ENCODE results near the gene C10orf71.

C10orf71 gene

GRCh38 chr10:49331431-49331830 lies 32.5 kb downstream of the C10orf71 start:
- TF ChIP-seq EZH2 (IDR thresholded peaks at IDR 0.05; ENCODE audit: borderline replicate concordance, low read depth, low read length, severe bottlenecking) (no peak), CTCF (IDR thresholded peaks at IDR 0.05; ENCODE audit: borderline replicate concordance, extremely low read depth, low read length, poor library complexity, severe bottlenecking) (no peak)
- no peak for DNase-seq
- Histone ChIP-seq H3K36me3 (ENCODE audit: insufficient read depth, low read length) (no peaks in the 10 kb centered on the region), H3K9me3 (ENCODE audit: insufficient read depth, low read length, severe bottlenecking) (peaks cover 11% of the 10 kb centered on the region), H4K20me1 (ENCODE audit: insufficient read depth, low read length) (no peaks in the 10 kb centered on the region), H3K4me3 (ENCODE audit: low read depth in 1 of 2, low read length in 2 of 2) (no peak overlapping the region), H3K9ac (ENCODE audit: low read depth, low read length) (no peak overlapping the region), H3K4me1 (ENCODE audit: insufficient read depth, low read length) (peaks cover 12% of the 10 kb centered on the region), H2AFZ (ENCODE audit: low read depth, low read length) (no peak overlapping the region), H3K27me3 (ENCODE audit: insufficient read depth, low read length, poor library complexity) (no peaks in the 10 kb centered on the region), H3K4me2 (ENCODE audit: insufficient read depth, low read length) (no peak overlapping the region), H3K27ac (ENCODE audit: low read length) (no peak overlapping the region), H3K79me2 (ENCODE audit: insufficient read depth, low read length) (no peaks in the 10 kb centered on the region)
- no peak for ATAC-seq (ENCODE audit: insufficient read depth, low read depth)

GRCh38 chr10:49332333-49332732 lies 33.4 kb downstream of the C10orf71 start:
- no peak for ATAC-seq (ENCODE audit: insufficient read depth, low read depth)
- Histone ChIP-seq H3K9me3 (ENCODE audit: insufficient read depth, low read length, severe bottlenecking) (peaks cover 11% of the 10 kb centered on the region), H3K4me1 (ENCODE audit: insufficient read depth, low read length) (peaks cover 12% of the 10 kb centered on the region), H3K36me3 (ENCODE audit: insufficient read depth, low read length) (no peaks in the 10 kb centered on the region), H3K27me3 (ENCODE audit: insufficient read depth, low read length, poor library complexity) (no peaks in the 10 kb centered on the region), H4K20me1 (ENCODE audit: insufficient read depth, low read length) (no peaks in the 10 kb centered on the region), H3K4me2 (ENCODE audit: insufficient read depth, low read length) (no peak overlapping the region), H2AFZ (ENCODE audit: low read depth, low read length) (no peak overlapping the region), H3K79me2 (ENCODE audit: insufficient read depth, low read length) (no peaks in the 10 kb centered on the region), H3K9ac (ENCODE audit: low read depth, low read length) (no peak overlapping the region), H3K27ac (ENCODE audit: low read length) (no peak overlapping the region), H3K4me3 (ENCODE audit: low read depth in 1 of 2, low read length in 2 of 2) (no peak overlapping the region)
- DNase-seq = no peak
- TF ChIP-seq EZH2 (IDR thresholded peaks at IDR 0.05; ENCODE audit: borderline replicate concordance, low read depth, low read length, severe bottlenecking) (no peak), CTCF (IDR thresholded peaks at IDR 0.05; ENCODE audit: borderline replicate concordance, extremely low read depth, low read length, poor library complexity, severe bottlenecking) (no peak)

DNA sequence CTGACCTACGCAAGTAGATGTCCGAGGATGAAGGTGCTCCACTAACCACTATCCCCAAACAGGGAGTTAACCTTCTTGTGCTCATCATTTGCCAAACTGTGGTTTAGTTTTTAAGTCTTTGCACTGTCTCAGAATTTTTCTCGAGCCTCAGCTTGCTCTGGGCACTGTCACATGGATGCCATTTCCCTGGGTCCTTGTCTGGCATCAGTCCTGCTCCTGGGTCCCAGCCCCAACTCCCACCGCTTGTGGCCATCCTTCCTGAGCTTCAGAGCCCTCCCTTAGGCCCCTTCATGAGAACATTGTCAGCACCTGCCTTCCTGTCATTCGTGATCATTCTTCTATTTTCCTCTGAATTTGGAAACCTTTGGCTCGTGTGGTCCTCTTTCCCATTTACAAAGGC lies 33.8 kb downstream of the C10orf71 start:
- H3K4me2 ChIP-seq (ENCODE audit: insufficient read depth, low read length) = no peak overlapping the region
- H3K4me1 ChIP-seq (ENCODE audit: insufficient read depth, low read length) = peaks cover 12% of the 10 kb centered on the region
- H4K20me1 ChIP-seq (ENCODE audit: insufficient read depth, low read length) = no peaks in the 10 kb centered on the region
- no peak for TF ChIP-seq CTCF (IDR thresholded peaks at IDR 0.05; ENCODE audit: borderline replicate concordance, extremely low read depth, low read length, poor library complexity, severe bottlenecking)
- TF ChIP-seq EZH2 (IDR thresholded peaks at IDR 0.05; ENCODE audit: borderline replicate concordance, low read depth, low read length, severe bottlenecking) = no peak
- no peak for DNase-seq
- H3K27ac ChIP-seq (ENCODE audit: low read length) = no peak overlapping the region
- H3K36me3 ChIP-seq (ENCODE audit: insufficient read depth, low read length) = no peaks in the 10 kb centered on the region
- H3K27me3 ChIP-seq (ENCODE audit: insufficient read depth, low read length, poor library complexity) = no peaks in the 10 kb centered on the region
- H3K9ac ChIP-seq (ENCODE audit: low read depth, low read length) = no peak overlapping the region
- no peaks in the 10 kb centered on the region for H3K79me2 ChIP-seq (ENCODE audit: insufficient read depth, low read length)
- peaks cover 11% of the 10 kb centered on the region for H3K9me3 ChIP-seq (ENCODE audit: insufficient read depth, low read length, severe bottlenecking)
- H2AFZ ChIP-seq (ENCODE audit: low read depth, low read length) = no peak overlapping the region
- no peak for ATAC-seq (ENCODE audit: insufficient read depth, low read depth)
- no peak overlapping the region for H3K4me3 ChIP-seq (ENCODE audit: low read depth in 1 of 2, low read length in 2 of 2)

DNA sequence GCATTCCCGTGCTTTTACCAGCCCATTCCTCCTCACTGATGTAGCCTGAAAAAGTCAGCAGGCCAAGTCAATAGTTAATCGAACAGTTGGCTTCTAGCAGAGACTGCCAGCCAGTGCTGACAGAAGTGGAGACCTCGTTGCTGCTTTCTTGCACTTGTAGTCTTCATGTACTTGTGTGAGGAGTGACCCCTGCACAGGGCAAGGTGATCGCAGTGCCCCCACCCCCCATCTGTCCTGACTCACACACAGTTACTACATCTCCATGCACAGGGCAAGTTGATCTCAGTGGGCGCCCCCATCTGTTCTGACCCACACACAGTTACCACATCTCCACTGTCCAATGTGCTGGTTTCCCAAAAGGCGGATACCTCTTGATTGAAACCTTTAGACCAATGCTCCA lies 34.2 kb downstream of the C10orf71 start:
- H3K4me1 ChIP-seq (ENCODE audit: insufficient read depth, low read length) = peaks cover 12% of the 10 kb centered on the region
- TF ChIP-seq EZH2 (IDR thresholded peaks at IDR 0.05; ENCODE audit: borderline replicate concordance, low read depth, low read length, severe bottlenecking) (no peak), CTCF (IDR thresholded peaks at IDR 0.05; ENCODE audit: borderline replicate concordance, extremely low read depth, low read length, poor library complexity, severe bottlenecking) (no peak)
- H2AFZ ChIP-seq (ENCODE audit: low read depth, low read length) = no peak overlapping the region
- ATAC-seq (ENCODE audit: insufficient read depth, low read depth) (no peak), DNase-seq (no peak)
- peaks cover 11% of the 10 kb centered on the region for H3K9me3 ChIP-seq (ENCODE audit: insufficient read depth, low read length, severe bottlenecking)
- no peak overlapping the region for H3K9ac ChIP-seq (ENCODE audit: low read depth, low read length)
- no peak overlapping the region for H3K4me3 ChIP-seq (ENCODE audit: low read depth in 1 of 2, low read length in 2 of 2)
- H3K4me2 ChIP-seq (ENCODE audit: insufficient read depth, low read length) = no peak overlapping the region
- H4K20me1 ChIP-seq (ENCODE audit: insufficient read depth, low read length) = no peaks in the 10 kb centered on the region
- no peaks in the 10 kb centered on the region for H3K36me3 ChIP-seq (ENCODE audit: insufficient read depth, low read length)
- no peak overlapping the region for H3K27ac ChIP-seq (ENCODE audit: low read length)
- no peaks in the 10 kb centered on the region for H3K79me2 ChIP-seq (ENCODE audit: insufficient read depth, low read length)
- no peaks in the 10 kb centered on the region for H3K27me3 ChIP-seq (ENCODE audit: insufficient read depth, low read length, poor library complexity)
